H9 (cell line): ENCODE data around the gene TMTC1. TPM values are rescaled to one million over a fixed set of nuclear protein-coding genes. Genes with fewer than 3 reads are reported as not detected.

Experiments
- DNase-seq: peaks from one replicate; pipeline ENCODE4 v3.0.0-alpha.2; 2017
- H2AFZ ChIP-seq: one replicate; pipeline ENCODE4 v1.6.1; 2013; ENCODE audit warnings: mild to moderate bottlenecking, low read length, control low read depth, moderate library complexity
- H2AK5ac ChIP-seq: 2 replicates; pipeline ENCODE4 v1.6.1; 2013; ENCODE audit warnings: low read length, control low read depth, mixed read lengths; ENCODE audit not compliant: insufficient read length
- H2BK120ac ChIP-seq: one replicate; pipeline ENCODE4 v1.6.1; 2013; ENCODE audit warnings: low read depth, mild to moderate bottlenecking, low read length, control low read depth, inconsistent platforms; ENCODE audit not compliant: poor library complexity, severe bottlenecking
- H2BK12ac ChIP-seq: 2 replicates; pipeline ENCODE4 v1.6.1; 2013; ENCODE audit warnings: low read length, control low read depth, mixed read lengths, low read depth; ENCODE audit not compliant: insufficient read length
- H2BK15ac ChIP-seq: 2 replicates; pipeline ENCODE4 v1.6.1; 2013; ENCODE audit warnings: low read depth, low read length, control low read depth
- H2BK20ac ChIP-seq: one replicate; pipeline ENCODE4 v1.6.1; 2013; ENCODE audit warnings: low read depth, mild to moderate bottlenecking, low read length, control low read depth, inconsistent platforms; ENCODE audit not compliant: poor library complexity, severe bottlenecking
- H2BK5ac ChIP-seq: 2 replicates; pipeline ENCODE4 v1.6.1; 2013; ENCODE audit warnings: low read length, control low read depth, mixed read lengths; ENCODE audit not compliant: insufficient read length
- H3K14ac ChIP-seq: 2 replicates; pipeline ENCODE4 v1.6.1; 2013; ENCODE audit warnings: low read length, control low read depth; ENCODE audit not compliant: insufficient read depth
- H3K18ac ChIP-seq: 2 replicates; pipeline ENCODE4 v1.6.1; 2013; ENCODE audit warnings: low read depth, mild to moderate bottlenecking, mixed read lengths, low read length, control low read depth; ENCODE audit not compliant: insufficient read length
- H3K23ac ChIP-seq: 2 replicates; pipeline ENCODE4 v1.6.1; 2013; ENCODE audit warnings: low read length, control low read depth, mixed read lengths, low read depth; ENCODE audit not compliant: insufficient read length
- H3K23me2 ChIP-seq: 2 replicates; pipeline ENCODE4 v1.6.1; 2013; ENCODE audit warnings: low read depth, mild to moderate bottlenecking, mixed read lengths, low read length, control low read depth; ENCODE audit not compliant: insufficient read length, poor library complexity, severe bottlenecking
- H3K27ac ChIP-seq: 2 replicates; pipeline ENCODE4 v1.5.1; 2013; ENCODE audit warnings: low read length, control low read depth, mixed read lengths, low read depth; ENCODE audit not compliant: insufficient read length
- H3K27me3 ChIP-seq: 2 replicates; pipeline ENCODE4 v1.6.1; 2013; ENCODE audit warnings: low read length, control low read depth, inconsistent platforms; ENCODE audit not compliant: insufficient read depth
- H3K4ac ChIP-seq: 2 replicates; pipeline ENCODE4 v1.6.1; 2013; ENCODE audit warnings: low read depth, mild to moderate bottlenecking, control low read depth, inconsistent platforms, low read length, moderate library complexity
- H3K4me1 ChIP-seq: 2 replicates; pipeline ENCODE4 v1.6.1; 2013; ENCODE audit warnings: low read length, control low read depth, inconsistent platforms; ENCODE audit not compliant: insufficient read depth
- H3K4me2 ChIP-seq: 2 replicates; pipeline ENCODE4 v1.6.1; 2013; ENCODE audit warnings: low read length, control low read depth, mixed read lengths; ENCODE audit not compliant: insufficient read length, insufficient read depth
- H3K56ac ChIP-seq: 2 replicates; pipeline ENCODE4 v1.6.1; 2013; ENCODE audit warnings: low read depth, mild to moderate bottlenecking, mixed read lengths, low read length, control low read depth; ENCODE audit not compliant: insufficient read length
- H3K79me1 ChIP-seq: 2 replicates; pipeline ENCODE4 v1.6.1; 2013; ENCODE audit warnings: low read depth, mild to moderate bottlenecking, moderate library complexity, low read length, control low read depth, inconsistent platforms; ENCODE audit not compliant: insufficient read depth, poor library complexity, severe bottlenecking
- H3K79me2 ChIP-seq: 2 replicates; pipeline ENCODE4 v1.6.1; 2013; ENCODE audit warnings: low read length, control low read depth, inconsistent platforms; ENCODE audit not compliant: insufficient read depth
- H3K9ac ChIP-seq: 2 replicates; pipeline ENCODE4 v1.6.1; 2013; ENCODE audit warnings: low read length, control low read depth, mixed read lengths; ENCODE audit not compliant: insufficient read length; ENCODE audit errors: extremely low read depth
- H3K9me3 ChIP-seq: one replicate; pipeline ENCODE4 v1.6.1; 2013; ENCODE audit warnings: low read depth, low read length, inconsistent platforms; ENCODE audit not compliant: control insufficient read depth
- H3T11ph ChIP-seq: one replicate; pipeline ENCODE4 v1.6.1; 2013; ENCODE audit warnings: mild to moderate bottlenecking, low read length, control low read depth, inconsistent platforms
- H4K20me1 ChIP-seq: one replicate; pipeline ENCODE4 v1.6.1; 2013; ENCODE audit not compliant: control insufficient read depth, insufficient read length, insufficient read depth
- H4K5ac ChIP-seq: 2 replicates; pipeline ENCODE4 v1.6.1; 2013; ENCODE audit warnings: low read depth, mild to moderate bottlenecking, mixed read lengths, low read length, control low read depth; ENCODE audit not compliant: insufficient read length
- H4K8ac ChIP-seq: replicated peaks from 2 replicates; pipeline ENCODE4 v1.6.1; 2013; ENCODE audit warnings: low read length, control low read depth, mixed read lengths, low read depth; ENCODE audit not compliant: insufficient read length
- H4K91ac ChIP-seq: 2 replicates; pipeline ENCODE4 v1.6.1; 2013; ENCODE audit warnings: low read depth, mild to moderate bottlenecking, moderate library complexity, mixed read lengths, low read length, control low read depth; ENCODE audit not compliant: insufficient read length
- H3K27ac Mint-ChIP-seq, 3 experiments: 2 replicates in 2 of 3; 3 replicates in 1 of 3; pipeline ENCODE4 v1.8.0; 2020 to 2021; ENCODE audit warnings: mixed read lengths in 3 of 3, mild to moderate bottlenecking in 1 of 3, moderate library complexity in 1 of 3
- H3K27me3 Mint-ChIP-seq: 2 replicates; pipeline ENCODE4 v1.8.0; 2021; ENCODE audit warnings: low read depth, mild to moderate bottlenecking, moderate library complexity, mixed read lengths
- H3K36me3 Mint-ChIP-seq, 3 experiments: 2 replicates in 2 of 3; 3 replicates in 1 of 3; pipeline ENCODE4 v1.8.0; 2020 to 2021; ENCODE audit warnings: low read depth in 3 of 3, mixed read lengths in 3 of 3; ENCODE audit not compliant: insufficient read depth in 1 of 3
- H3K4me1 Mint-ChIP-seq, 2 experiments: 2 replicates each; pipeline ENCODE4 v1.8.0; 2020; ENCODE audit warnings: mixed read lengths in 2 of 2
- H3K4me3 Mint-ChIP-seq, 2 experiments: 2 replicates in 1 of 2; 3 replicates in 1 of 2; pipeline ENCODE4 v1.8.0; 2020 to 2021; ENCODE audit warnings: mild to moderate bottlenecking in 2 of 2, mixed read lengths in 2 of 2, moderate library complexity in 1 of 2
- H3K9me3 Mint-ChIP-seq, 2 experiments: 2 replicates in 1 of 2; 3 replicates in 1 of 2; pipeline ENCODE4 v1.8.0; 2020; ENCODE audit warnings: mild to moderate bottlenecking in 2 of 2, mixed read lengths in 2 of 2, moderate library complexity in 1 of 2
- WGBS: extraction: QIAGEN DNeasy Blood & Tissue Kit; methylation state at CpG from one replicate; pipeline ENCODE4 v1.1.7; 2013; ENCODE audit warnings: missing lambda C conversion rate, low lambda C conversion rate, mixed read lengths; ENCODE audit not compliant: insufficient read length; ENCODE audit errors: extremely low coverage; 5-methylcytosine and 5-hydroxymethylcytosine counted together
- total RNA-seq: library from RNA; stranded (reverse); gene quantifications from 2 replicates; pipeline ENCODE4 v1.2.1, GENCODE V29; 2021
- TF ChIP-seq, protein P1 (sequence below): fragments of 200-600 bp; sonication (generic); conservative IDR thresholded peaks from 3 replicates; pipeline ENCODE4 v1.8.0; 2021; ENCODE audit warnings: antibody characterized with exemption, mild to moderate bottlenecking

TMTC1 gene
- total RNA-seq, 1 experiment from 2014 or later = 16.1 TPM

DNA sequence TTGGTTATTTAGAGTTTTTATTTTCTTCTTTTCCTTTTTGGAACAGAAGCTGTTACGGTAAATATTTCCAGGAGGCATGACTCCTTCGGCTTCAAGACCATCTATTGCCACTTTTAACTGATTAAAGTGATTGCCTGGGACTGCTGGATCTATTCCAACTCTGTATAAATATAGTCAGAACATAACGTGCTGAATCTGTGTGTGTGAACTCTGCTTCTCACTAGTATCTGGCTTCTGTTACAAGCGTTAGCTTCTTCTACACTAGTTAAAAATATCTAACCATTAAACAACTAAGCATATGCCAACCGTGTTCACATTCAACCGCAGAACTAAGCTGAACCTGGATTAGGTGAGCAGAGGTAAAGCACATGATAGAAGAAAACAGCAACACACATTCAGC, 49.0 kb downstream of the TMTC1 start:
- Mint-ChIP-seq H3K27me3 (no peaks in the 10 kb centered on the region; the same call in 1 of the 2 replicates), H3K27ac (no peak overlapping the region), H3K4me1 (peaks cover 5 to 8% of the 10 kb centered on the region in 2 experiments; a peak in 1 of 4 replicates), H3K9me3 (no peaks in the 10 kb centered on the region), H3K4me3 (no peak overlapping the region), H3K36me3 (peaks cover 2 to 7% (median 2%) of the 10 kb centered on the region in 3 experiments; a peak in 5 of 7 replicates)
- Histone ChIP-seq H3K9me3 (no peaks in the 10 kb centered on the region), H3K79me2 (no peaks in the 10 kb centered on the region), H3K56ac (no peak overlapping the region), H3K79me1 (no peaks in the 10 kb centered on the region), H3K18ac (no peak overlapping the region), H2BK15ac (no peak overlapping the region), H3K4me1 (no peaks in the 10 kb centered on the region; the same call in 1 of the 2 replicates), H3K23me2 (no peaks in the 10 kb centered on the region), H3K27ac (no peak overlapping the region), H3K9ac (no peak overlapping the region), H3K4me2 (no peak overlapping the region), H2BK120ac (no peak overlapping the region), H2BK12ac (no peak overlapping the region), H2BK5ac (no peak overlapping the region), H4K91ac (no peak overlapping the region), H3K4ac (no peak overlapping the region), H3K23ac (no peak overlapping the region), H4K5ac (no peak overlapping the region), H4K8ac (no peak overlapping the region), H4K20me1 (no peaks in the 10 kb centered on the region), H3K27me3 (no peaks in the 10 kb centered on the region), H3K14ac (no peak overlapping the region), H2BK20ac (no peak overlapping the region), H2AFZ (no peak overlapping the region), H2AK5ac (no peak overlapping the region), H3T11ph (no peak overlapping the region)
- WGBS = no CpG with 5 or more reads among the region's 6 CpGs
- TF ChIP-seq, protein P1, sequence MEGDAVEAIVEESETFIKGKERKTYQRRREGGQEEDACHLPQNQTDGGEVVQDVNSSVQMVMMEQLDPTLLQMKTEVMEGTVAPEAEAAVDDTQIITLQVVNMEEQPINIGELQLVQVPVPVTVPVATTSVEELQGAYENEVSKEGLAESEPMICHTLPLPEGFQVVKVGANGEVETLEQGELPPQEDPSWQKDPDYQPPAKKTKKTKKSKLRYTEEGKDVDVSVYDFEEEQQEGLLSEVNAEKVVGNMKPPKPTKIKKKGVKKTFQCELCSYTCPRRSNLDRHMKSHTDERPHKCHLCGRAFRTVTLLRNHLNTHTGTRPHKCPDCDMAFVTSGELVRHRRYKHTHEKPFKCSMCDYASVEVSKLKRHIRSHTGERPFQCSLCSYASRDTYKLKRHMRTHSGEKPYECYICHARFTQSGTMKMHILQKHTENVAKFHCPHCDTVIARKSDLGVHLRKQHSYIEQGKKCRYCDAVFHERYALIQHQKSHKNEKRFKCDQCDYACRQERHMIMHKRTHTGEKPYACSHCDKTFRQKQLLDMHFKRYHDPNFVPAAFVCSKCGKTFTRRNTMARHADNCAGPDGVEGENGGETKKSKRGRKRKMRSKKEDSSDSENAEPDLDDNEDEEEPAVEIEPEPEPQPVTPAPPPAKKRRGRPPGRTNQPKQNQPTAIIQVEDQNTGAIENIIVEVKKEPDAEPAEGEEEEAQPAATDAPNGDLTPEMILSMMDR = no peak
- no peak for DNase-seq
